ENCODE data around the gene NFU1.
A peak's percentile ranks its signal among the peaks of the same experiment; 100 is the strongest.

Gene NFU1

GRCh38 chr2:69386789-69387734 lies 50.2 kb downstream of the NFU1 start, which contains the start of gene GFPT1 (continued):
- TF ChIP-seq ZBTB10 (tag by site-specific recombination; IDR thresholded peaks at IDR 0.05) = peak; percentile 54; the same call in 1 of the 2 replicates
- TF ChIP-seq EGR2 (tag by site-specific recombination; IDR thresholded peaks at IDR 0.05; ENCODE audit: low read depth) = peak; percentile 55
- TF ChIP-seq KLF9 (tag by site-specific recombination; IDR thresholded peaks at IDR 0.05; ENCODE audit: low read depth) = peak; percentile 86
- peak; percentile 86 for TF ChIP-seq ZBTB26 (tag by site-specific recombination; optimal IDR thresholded peaks at IDR 0.05)
- no peak for TF ChIP-seq HOXD13 (CRISPR knock-in tag; IDR thresholded peaks at IDR 0.05; ENCODE audit: borderline replicate concordance)
- TF ChIP-seq ZSCAN23 (tag by site-specific recombination; IDR thresholded peaks at IDR 0.05) = no peak
- peak; percentile 58 for TF ChIP-seq ZIC2 (tag by site-specific recombination; IDR thresholded peaks at IDR 0.05)
- peak; percentile 51 for TF ChIP-seq ZNF335 (tag by site-specific recombination; conservative IDR thresholded peaks at IDR 0.05)
- TF ChIP-seq SP3 (tag by site-specific recombination; IDR thresholded peaks at IDR 0.05) = peak; percentile 59
- peak; percentile 89 for TF ChIP-seq GLIS2 (tag by site-specific recombination; IDR thresholded peaks at IDR 0.05)
- peak; percentile 66; the same call in 1 of the 2 replicates for TF ChIP-seq KLF10 (tag by site-specific recombination; IDR thresholded peaks at IDR 0.05)
- TF ChIP-seq ZNF398 (tag by site-specific recombination; IDR thresholded peaks at IDR 0.05) = peak; percentile 76
- TF ChIP-seq HIC1 (tag by site-specific recombination; IDR thresholded peaks at IDR 0.05) = peak; percentile 78; the same call in 1 of the 2 replicates
- peak; percentile 74 for TF ChIP-seq GLIS1 (tag by site-specific recombination; IDR thresholded peaks at IDR 0.05)
- TF ChIP-seq KLF17 (tag by site-specific recombination; IDR thresholded peaks at IDR 0.05) = 0 out of 2 replicates have a peak, but pooled peaks have one; percentile 30
- no peak for TF ChIP-seq ZNF248 (tag by site-specific recombination; IDR thresholded peaks at IDR 0.05)
- 0 out of 2 replicates have a peak, but pooled peaks have one; percentile 32 for TF ChIP-seq ZBTB44 (tag by site-specific recombination; IDR thresholded peaks at IDR 0.05)
- peak; percentile 99 for TF ChIP-seq KLF16 (tag by site-specific recombination; IDR thresholded peaks at IDR 0.05)
- 0 out of 2 replicates have a peak, but pooled peaks have one; percentile 42 for TF ChIP-seq ZSCAN30 (tag by site-specific recombination; IDR thresholded peaks at IDR 0.05)
- TF ChIP-seq ZNF777 (tag by site-specific recombination; IDR thresholded peaks at IDR 0.05; ENCODE audit: borderline replicate concordance) = peak; percentile 92
- no peak for TF ChIP-seq YY2 (tag by site-specific recombination; IDR thresholded peaks at IDR 0.05)
- TF ChIP-seq KLF1 (tag by site-specific recombination; IDR thresholded peaks at IDR 0.05) = peak; percentile 47; the same call in 1 of the 2 replicates
- peak; percentile 25; the same call in 1 of the 2 replicates for TF ChIP-seq ZXDB (tag by site-specific recombination; IDR thresholded peaks at IDR 0.05)
- TF ChIP-seq HOXC10 (CRISPR knock-in tag; IDR thresholded peaks at IDR 0.05) = peak; percentile 38; the same call in 1 of the 2 replicates
- TF ChIP-seq ZNF426 (tag by site-specific recombination; IDR thresholded peaks at IDR 0.05) = no peak
